K562 (cell line): ENCODE results near the gene ZSCAN22. TPM values are rescaled to one million over a fixed set of nuclear protein-coding genes. Genes with fewer than 3 reads are reported as not detected.
A peak's percentile ranks its signal among the peaks of the same experiment; 100 is the strongest.

Experiments
- ATAC-seq: fragments of 200-7000 bp; cut with Tn5 transposase; 3 replicates; pipeline ENCODE4 v1.9.1; 2020; ENCODE audit warnings: moderate library complexity
- BruUV-seq: library from RNA; stranded (reverse); fragments of 400-500 nt; replicated peaks from 2 replicates; lab custom pipeline; 2021; lab: Mats Ljungman, UMichigan
- CTCF ChIA-PET: fragments of 300-600 bp; formaldehyde crosslinking; extraction: SDS; loops from one replicate; lab custom pipeline; 2021; ENCODE audit warnings: low intra/inter-chr PET ratio; lab: Yijun Ruan, JAX
- POLR2A ChIA-PET: fragments of 300-600, 350-650 bp; sonication (Branson Sonifier 250); formaldehyde crosslinking; extraction: SDS; loops from one replicate; lab custom pipeline; 2021; ENCODE audit warnings: antibody characterized with exemption, inconsistent platforms; lab: Yijun Ruan, JAX
- DNase-seq, 4 experiments: peaks; one replicate each; pipeline versions ENCODE4 v3.0.0 to v3.0.0-alpha.2; 2011 to 2018; ENCODE audit warnings: low spot score in 3 of 4, mixed read lengths in 3 of 4; ENCODE audit errors: extremely low read depth in 1 of 4
- FAIRE-seq: peaks from 2 replicates; lab custom pipeline; 2011; peaks lifted over from hg19 to GRCh38; lab: Jason Lieb, UNC
- H2AFZ ChIP-seq: 2 replicates; pipeline ENCODE4 v1.6.0; 2011; ENCODE audit warnings: low read depth, low read length, control low read depth, inconsistent platforms
- H3K27ac ChIP-seq: fragments of 200-600 bp; 3 replicates; pipeline ENCODE4 v1.8.0; 2011; ENCODE audit warnings: low read depth, mild to moderate bottlenecking, control low read depth, inconsistent platforms, low read length, moderate library complexity, mixed read lengths; ENCODE audit errors: extremely low read depth
- H3K27me3 ChIP-seq, 2 experiments: fragments of 300-600 bp in 1 of 2; 2 replicates in 1 of 2; 3 replicates in 1 of 2; pipeline versions ENCODE4 v1.6.0 to v1.8.0; 2011; ENCODE audit warnings: inconsistent platforms in 2 of 2, low read length in 2 of 2, mild to moderate bottlenecking in 1 of 2, mixed read lengths in 1 of 2, moderate library complexity in 1 of 2; ENCODE audit not compliant: control insufficient read depth in 2 of 2, insufficient read depth in 2 of 2
- H3K36me3 ChIP-seq: fragments of 300-600 bp; 3 replicates; pipeline ENCODE4 v1.8.0; 2011; ENCODE audit warnings: mild to moderate bottlenecking, low read length, inconsistent platforms; ENCODE audit not compliant: control insufficient read depth, insufficient read depth
- H3K4me1 ChIP-seq, 2 experiments: fragments of 200-600 bp in 1 of 2; replicated peaks in 1 of 2; 2 replicates in 1 of 2; 3 replicates in 1 of 2; pipeline versions ENCODE4 v1.5.1 to v1.8.0; 2011; ENCODE audit warnings: inconsistent platforms in 2 of 2, low read length in 2 of 2, mild to moderate bottlenecking in 1 of 2, mixed read lengths in 1 of 2, moderate library complexity in 1 of 2; ENCODE audit not compliant: control insufficient read depth in 2 of 2, insufficient read depth in 2 of 2
- H3K4me2 ChIP-seq: 2 replicates; pipeline ENCODE4 v1.6.1; 2011; ENCODE audit warnings: low read length, control low read depth, inconsistent platforms, mixed read lengths; ENCODE audit not compliant: insufficient read depth
- H3K4me3 ChIP-seq: fragments of 200-600 bp; sonication (generic), shearing (Covaris generic); 2 replicates; pipeline ENCODE4 v1.5.1; 2016; ENCODE audit warnings: control low read depth, inconsistent platforms
- H3K79me2 ChIP-seq: fragments of 200-600 bp; 3 replicates; pipeline ENCODE4 v1.8.0; 2011; ENCODE audit warnings: low read length, inconsistent platforms; ENCODE audit not compliant: control insufficient read depth, insufficient read depth
- H3K9ac ChIP-seq, 2 experiments: 2 replicates each; pipeline versions ENCODE4 v1.6.0 to v1.6.1; 2011; ENCODE audit warnings: low read depth in 2 of 2, low read length in 2 of 2, control low read depth in 1 of 2, inconsistent platforms in 1 of 2, mild to moderate bottlenecking in 1 of 2, mixed read lengths in 1 of 2; ENCODE audit not compliant: insufficient read depth in 1 of 2
- H3K9me1 ChIP-seq: one replicate; pipeline ENCODE4 v1.6.0; 2011; ENCODE audit warnings: inconsistent platforms, mild to moderate bottlenecking, low read length, moderate library complexity; ENCODE audit not compliant: control insufficient read depth, insufficient read depth
- H3K9me3 ChIP-seq: replicated peaks from 2 replicates; pipeline ENCODE4 v1.5.1; 2011; ENCODE audit warnings: low read depth, low read length, inconsistent platforms; ENCODE audit not compliant: control insufficient read depth, insufficient read depth
- H4K20me1 ChIP-seq: replicated peaks from 2 replicates; pipeline ENCODE4 v1.6.1; 2011; ENCODE audit warnings: low read length, inconsistent platforms, mixed read lengths; ENCODE audit not compliant: control insufficient read depth, insufficient read depth
- EHMT2 ChIP-seq: fragments of 450-650 bp; IDR thresholded peaks from 2 replicates; pipeline ENCODE4 v1.6.1; 2018; ENCODE audit warnings: antibody characterized with exemption
- GABPB1 ChIP-seq: sonication (generic); formaldehyde crosslinking; IDR thresholded peaks from 2 replicates; pipeline ENCODE4 v1.8.0; 2022; ENCODE audit warnings: mild to moderate bottlenecking, missing genetic modification reagents
- HDAC2 ChIP-seq: fragments of 450-650 bp; IDR thresholded peaks from 2 replicates; pipeline ENCODE4 v1.6.1; 2016; ENCODE audit warnings: mild to moderate bottlenecking
- MAZ ChIP-seq, 2 experiments: fragments of 450-650 bp in 1 of 2; sonication (generic) in 1 of 2; formaldehyde crosslinking; IDR thresholded peaks in 1 of 2; conservative IDR thresholded peaks in 1 of 2; 2 replicates each; pipeline versions ENCODE4 v1.4.0 to v1.5.0; 2020; ENCODE audit warnings: mild to moderate bottlenecking in 1 of 2, missing genetic modification reagents in 1 of 2
- MIER1 ChIP-seq: fragments of 450-650 bp; IDR thresholded peaks from 2 replicates; pipeline ENCODE4 v1.6.1; 2016; ENCODE audit warnings: antibody characterized with exemption, mild to moderate bottlenecking, low read depth
- NCOR1 ChIP-seq: fragments of 450-650 bp; IDR thresholded peaks from 2 replicates; pipeline ENCODE4 v1.6.1; 2016; ENCODE audit warnings: mild to moderate bottlenecking, moderate library complexity
- NR3C1 ChIP-seq: sonication (generic); formaldehyde crosslinking; IDR thresholded peaks from 2 replicates; pipeline ENCODE4 v1.8.1; 2022; ENCODE audit warnings: missing genetic modification reagents
- PRMT5 ChIP-seq: sonication (generic); formaldehyde crosslinking; IDR thresholded peaks from 2 replicates; pipeline ENCODE4 v1.5.0; 2020; ENCODE audit warnings: missing genetic modification reagents
- RCOR1 ChIP-seq, 2 experiments: IDR thresholded peaks; 2 replicates each; pipeline ENCODE4 v1.6.1; 2012; ENCODE audit warnings: low read depth in 2 of 2, low read length in 2 of 2, borderline replicate concordance in 1 of 2, improper control_type of control experiment in 1 of 2
- SIN3A ChIP-seq, 2 experiments: fragments of 150-350 bp in 1 of 2; IDR thresholded peaks; 2 replicates each; pipeline ENCODE4 v1.6.1; 2011 to 2016; ENCODE audit warnings: borderline replicate concordance in 2 of 2, low read depth in 2 of 2, low read length in 2 of 2, mild to moderate bottlenecking in 2 of 2, moderate library complexity in 2 of 2; ENCODE audit not compliant: control insufficient read depth in 1 of 2
- ZNF197 ChIP-seq: fragments of 200-800 bp; sonication (Bioruptor generic); IDR thresholded peaks from 2 replicates; pipeline ENCODE4 v1.6.1; 2016; ENCODE audit warnings: low read depth, missing genetic modification characterization, missing compliant biosample characterization
- ZNF586 ChIP-seq: fragments of 450-650 bp; formaldehyde crosslinking; conservative IDR thresholded peaks from 2 replicates; pipeline ENCODE4 v1.4.0; 2020; ENCODE audit warnings: mild to moderate bottlenecking, moderate library complexity
- ZNF79 ChIP-seq: fragments of 250-450 bp; sonication (Bioruptor Pico); IDR thresholded peaks from 2 replicates; pipeline ENCODE4 v1.4.0; 2020; ENCODE audit warnings: low read depth, mild to moderate bottlenecking, moderate library complexity
- ZZZ3 ChIP-seq: fragments of 450-650 bp; IDR thresholded peaks from 2 replicates; pipeline ENCODE4 v1.6.1; 2016; ENCODE audit warnings: antibody characterized with exemption, mild to moderate bottlenecking, moderate library complexity
- WGBS: fragments of 100-300 bp; shearing (Covaris generic); methylation state at CpG from one replicate; pipeline ENCODE4 v1.1.6; 2016; ENCODE audit warnings: low coverage, mixed read lengths; ENCODE audit not compliant: insufficient coverage; ENCODE audit errors: missing lambda C conversion rate; 5-methylcytosine and 5-hydroxymethylcytosine counted together
- in situ Hi-C: fragments of 300-500 bp; cut with MboI; formaldehyde crosslinking; loops from 4 replicates; pipeline ENCODE4 v1.15.0; 2018; ENCODE audit warnings: inconsistent platforms, mixed read lengths
- intact Hi-C: fragments of 100-400 bp; cut with micrococcal nuclease; formaldehyde crosslinking; loops from 2 replicates; pipeline ENCODE4 v1.14.2; 2022
- polyA plus RNA-seq, 8 experiments: library from polyadenylated mRNA; depleted of rRNA in 4 of 8; stranded (reverse) in 5 of 8; unstranded in 3 of 8; fragments of >200 nt; fragmentation: Nextera tagmentation in 2 of 8; fragmentation: Illumina TruSeq in 1 of 8; extraction: Ambion mirVana in 2 of 8; extraction: Trizol in 1 of 8; gene quantifications; 2 replicates each; pipeline versions ENCODE4 v1.2.1 to v1.2.3, GENCODE V29; 2011 to 2014; ENCODE audit warnings: inconsistent platforms in 1 of 8, missing spikeins in 1 of 8
- total RNA-seq, 7 experiments: library from RNA; depleted of rRNA in 6 of 7; stranded (reverse); fragments of >200 nt in 6 of 7; fragmentation: Illumina TruSeq in 2 of 7; extraction: Trizol in 2 of 7; gene quantifications; 2 replicates each; pipeline versions ENCODE4 v1.2.1 to v1.2.3, GENCODE V29; 2011 to 2021; ENCODE audit warnings: low replicate concordance in 1 of 7
- TF ChIP-seq, protein P1 (sequence below): fragments of 450-650 bp; IDR thresholded peaks from 2 replicates; pipeline ENCODE4 v1.6.1; 2016; ENCODE audit warnings: antibody characterized with exemption
- TF ChIP-seq, protein P2 (sequence below): fragments of 200-800 bp; sonication (Bioruptor generic); IDR thresholded peaks from 2 replicates; pipeline ENCODE4 v1.6.1; 2017; ENCODE audit warnings: missing genetic modification characterization, missing compliant biosample characterization

Gene ZSCAN22
- total and polyA plus RNA-seq, 9 of the 15 experiments (the other 6 are each of a cell fraction or from before 2014, with no cell fraction given), result 0.98 to 5.3 (median 3.0) TPM

GRCh38 chr19:58315580-58315979, 11.2 kb upstream of the ZSCAN22 start (continued):
- TF ChIP-seq, protein P1, sequence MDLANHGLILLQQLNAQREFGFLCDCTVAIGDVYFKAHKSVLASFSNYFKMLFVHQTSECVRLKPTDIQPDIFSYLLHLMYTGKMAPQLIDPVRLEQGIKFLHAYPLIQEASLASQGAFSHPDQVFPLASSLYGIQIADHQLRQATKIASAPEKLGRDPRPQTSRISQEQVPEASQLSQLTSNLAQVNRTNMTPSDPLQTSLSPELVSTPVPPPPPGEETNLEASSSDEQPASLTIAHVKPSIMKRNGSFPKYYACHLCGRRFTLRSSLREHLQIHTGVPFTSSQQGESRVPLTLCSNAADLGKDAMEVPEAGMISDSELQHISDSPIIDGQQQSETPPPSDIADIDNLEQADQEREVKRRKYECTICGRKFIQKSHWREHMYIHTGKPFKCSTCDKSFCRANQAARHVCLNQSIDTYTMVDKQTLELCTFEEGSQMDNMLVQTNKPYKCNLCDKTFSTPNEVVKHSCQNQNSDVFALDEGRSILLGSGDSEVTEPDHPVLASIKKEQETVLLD, result no peak

DNA sequence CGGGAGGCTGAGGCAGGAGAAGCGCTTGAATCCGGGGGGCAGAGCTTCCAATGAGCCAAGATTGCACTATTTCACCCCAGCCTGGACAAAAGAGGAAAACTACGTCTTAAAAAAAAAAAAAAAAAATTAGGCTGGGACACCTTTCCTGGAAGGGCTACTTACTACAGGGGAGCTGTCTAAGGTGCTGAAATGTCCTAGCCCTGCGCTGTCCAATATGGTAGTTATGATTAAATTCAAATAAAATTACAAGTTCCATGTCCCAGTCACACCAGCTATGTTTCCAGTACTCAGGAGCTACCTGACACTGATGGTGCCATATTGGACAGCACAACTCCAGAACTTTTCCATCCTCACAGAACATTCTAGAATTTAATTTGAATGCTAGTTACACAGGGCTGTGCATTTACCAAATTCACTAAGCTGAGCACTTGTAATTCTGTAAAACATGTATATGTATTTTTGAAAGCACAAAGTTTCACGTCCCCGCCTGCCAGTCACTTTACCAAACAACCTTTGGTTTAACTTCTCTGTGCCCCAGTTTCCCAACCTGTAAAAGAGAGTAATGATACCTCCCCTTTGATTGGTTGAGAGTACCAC, 9.2 kb upstream of the ZSCAN22 start:
- intact Hi-C loops, result no loop called here
- POLR2A ChIA-PET, result interaction anchor here (1.0 to 3.9 kb wide), 4 partner anchors 8 to 17 kb away, joined by 6 to 27 read pairs (median 12); partner anchors contain the start of genes ERVK3-1 and ZSCAN22
- 0 out of 2 replicates have a peak, but pooled peaks cover 1% of the 10 kb centered on the region for H3K9me3 ChIP-seq
- no peak for TF ChIP-seq NCOR1
- TF ChIP-seq, protein P2, sequence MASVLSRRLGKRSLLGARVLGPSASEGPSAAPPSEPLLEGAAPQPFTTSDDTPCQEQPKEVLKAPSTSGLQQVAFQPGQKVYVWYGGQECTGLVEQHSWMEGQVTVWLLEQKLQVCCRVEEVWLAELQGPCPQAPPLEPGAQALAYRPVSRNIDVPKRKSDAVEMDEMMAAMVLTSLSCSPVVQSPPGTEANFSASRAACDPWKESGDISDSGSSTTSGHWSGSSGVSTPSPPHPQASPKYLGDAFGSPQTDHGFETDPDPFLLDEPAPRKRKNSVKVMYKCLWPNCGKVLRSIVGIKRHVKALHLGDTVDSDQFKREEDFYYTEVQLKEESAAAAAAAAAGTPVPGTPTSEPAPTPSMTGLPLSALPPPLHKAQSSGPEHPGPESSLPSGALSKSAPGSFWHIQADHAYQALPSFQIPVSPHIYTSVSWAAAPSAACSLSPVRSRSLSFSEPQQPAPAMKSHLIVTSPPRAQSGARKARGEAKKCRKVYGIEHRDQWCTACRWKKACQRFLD, result peak; percentile 53; the same call in 1 of the 2 replicates
- no peak for TF ChIP-seq ZNF79 (CRISPR knock-in tag)
- TF ChIP-seq EHMT2, result peak; percentile 99
- TF ChIP-seq ZNF197 (CRISPR knock-in tag), result 0 out of 2 replicates have a peak, but pooled peaks have one; percentile 56
- peak in 1 of 2 experiments; percentile 77; a peak in 2 of 4 replicates for TF ChIP-seq MAZ (CRISPR knock-in tag; conservative IDR thresholded peaks at IDR 0.05 in 1 of 2, IDR thresholded peaks at IDR 0.05 in 1 of 2)
- no peak for TF ChIP-seq ZZZ3
- peak; percentile 98 for TF ChIP-seq PRMT5
- peak in 1 of 2 experiments; percentile 95; a peak in 2 of 4 replicates for TF ChIP-seq SIN3A (IDR thresholded peaks at IDR 0.05; ENCODE audit: borderline replicate concordance in 2 of 2, control insufficient read depth in 1 of 2, low read depth in 2 of 2, low read length in 2 of 2)
- TF ChIP-seq MIER1, result peak; percentile 97
- no peak for TF ChIP-seq GABPB1 (CRISPR knock-in tag)
- TF ChIP-seq RCOR1 (IDR thresholded peaks at IDR 0.05; ENCODE audit: borderline replicate concordance in 1 of 2, low read depth in 2 of 2, low read length in 2 of 2), result 0 out of 4 replicates have a peak, but pooled peaks of 1 of the 2 experiments have one; percentile 32
- TF ChIP-seq NR3C1 (CRISPR knock-in tag), result 0 out of 2 replicates have a peak, but pooled peaks have one; percentile 44
- no peak for TF ChIP-seq ZNF586
- TF ChIP-seq HDAC2, result peak; percentile 36; the same call in 1 of the 2 replicates

More for the DNA sequence above, 9.2 kb upstream of the ZSCAN22 start:
- Histone ChIP-seq H3K36me3 (peaks cover 28% of the 10 kb centered on the region; the same call in 2 of the 3 replicates), H3K9me1 (no peaks in the 10 kb centered on the region), H2AFZ (no peak overlapping the region), H4K20me1 (no peaks in the 10 kb centered on the region), H3K27ac (no peak overlapping the region), H3K79me2 (no peaks in the 10 kb centered on the region; the same call in 2 of the 3 replicates), H3K4me1 (no peaks in the 10 kb centered on the region; a peak in 1 of 5 replicates), H3K4me3 (no peak overlapping the region), H3K27me3 (no peaks in the 10 kb centered on the region), H3K9ac (no peak overlapping the region), H3K4me2 (no peak overlapping the region)
- WGBS, result 29% methylated on average over 6 of the region's 7 CpGs
- ATAC-seq (peak; percentile 72), DNase-seq (peak; percentile 36 to 61 (median 52)), FAIRE-seq (peak; percentile 32)
- in situ Hi-C loops, result no loop called here
- no TSS peak for BruUV-seq
- CTCF ChIA-PET, result no interaction called here
